Breast epithelium (tissue), 4 donors: Measurements from ENCODE around the gene UBE2L3. TPM values are rescaled to one million over a fixed set of nuclear protein-coding genes. Genes with fewer than 3 reads are reported as not detected.

Experiments used
- DNase-seq, 2 donors: peaks; one replicate each; pipeline ENCODE4 v3.0.0-alpha.2; 2019; ENCODE audit warnings: low spot score in 2 of 2
- H3K27ac ChIP-seq, 2 donors: fragments of 200-600 bp; sonication (generic) in 1 of 2; one replicate each; pipeline ENCODE4 v1.5.1; 2016 to 2019; ENCODE audit warnings: mild to moderate bottlenecking in 1 of 2
- H3K27me3 ChIP-seq, 2 donors: fragments of 200-600 bp; sonication (generic) in 1 of 2; one replicate each; pipeline versions ENCODE4 v1.5.1 to v1.6.0; 2017 to 2019; ENCODE audit warnings: control low read depth in 1 of 2, mild to moderate bottlenecking in 1 of 2
- H3K36me3 ChIP-seq: fragments of 200-600 bp; one replicate; pipeline ENCODE4 v1.5.1; 2019
- H3K4me1 ChIP-seq, 2 donors: fragments of 200-600 bp; sonication (generic); one replicate each; pipeline ENCODE4 v1.5.1; 2016 to 2019; ENCODE audit warnings: control low read depth in 1 of 2
- H3K4me3 ChIP-seq, 3 donors: fragments of 200-600 bp; sonication (generic); 1 replicate in 2 of 3; 2 replicates in 1 of 3; pipeline ENCODE4 v1.5.1; 2016 to 2019; ENCODE audit warnings: mild to moderate bottlenecking in 3 of 3, moderate library complexity in 2 of 3
- H3K9me3 ChIP-seq, 2 donors: fragments of 200-600 bp; sonication (generic) in 1 of 2; one replicate each; pipeline ENCODE4 v1.5.1; 2016 to 2019; ENCODE audit warnings: control low read depth in 1 of 2
- CTCF ChIP-seq, 3 donors: fragments of 450-650 bp; IDR thresholded peaks; one replicate each; pipeline ENCODE4 v1.5.1; 2016 to 2017; ENCODE audit warnings: antibody characterized with exemption in 3 of 3, mild to moderate bottlenecking in 3 of 3, moderate library complexity in 3 of 3
- POLR2A ChIP-seq: fragments of 450-650 bp; IDR thresholded peaks from one replicate; pipeline ENCODE4 v1.6.1; 2016; ENCODE audit warnings: antibody characterized with exemption, mild to moderate bottlenecking, moderate library complexity
- POLR2AphosphoS5 ChIP-seq, 3 donors: sonication (generic); formaldehyde crosslinking; IDR thresholded peaks; one replicate each; pipeline ENCODE4 v1.6.1; 2017; ENCODE audit warnings: antibody characterized with exemption in 3 of 3
- intact Hi-C: fragments of 100-400 bp; cut with DNase I; formaldehyde crosslinking; loops from one replicate; pipeline ENCODE4 v1.15.1; 2023; ENCODE audit warnings: low total_unique reads
- total RNA-seq, 3 donors: library from RNA; depleted of rRNA; stranded (reverse); fragments of >200 nt; gene quantifications; one replicate each; pipeline ENCODE4 v1.1.0, GENCODE V29; 2016

Gene UBE2L3
- total RNA-seq, 3 donors from 2014 or later, result 34.1 to 40.8 (median 38.3) TPM

GRCh38 chr22:21587803-21588611, 20.5 kb downstream of the UBE2L3 start:
- H3K36me3 ChIP-seq, result no peaks in the 10 kb centered on the region
- TF ChIP-seq POLR2AphosphoS5 (IDR thresholded peaks at IDR 0.05), result no peak
- no peak for TF ChIP-seq CTCF (IDR thresholded peaks at IDR 0.05)
- TF ChIP-seq POLR2A, result no peak
- intact Hi-C loops, result no loop called here
- no peaks in the 10 kb centered on the region for H3K27me3 ChIP-seq
- no peak for DNase-seq
- no peaks in the 10 kb centered on the region for H3K9me3 ChIP-seq
- peaks cover 10 to 18% of the 10 kb centered on the region in 2 donors for H3K4me1 ChIP-seq
- no peak overlapping the region for H3K4me3 ChIP-seq
- H3K27ac ChIP-seq, result no peak overlapping the region

GRCh38 chr22:21589396-21589795, 21.9 kb downstream of the UBE2L3 start:
- peaks cover 10 to 18% of the 10 kb centered on the region in 2 donors for H3K4me1 ChIP-seq
- intact Hi-C loops, result no loop called here

GRCh38 chr22:21590809-21591641, 23.5 kb downstream of the UBE2L3 start:
- H3K27me3 ChIP-seq, result no peaks in the 10 kb centered on the region
- peak in 1 of 2 donors; percentile 32 for DNase-seq
- no peaks in the 10 kb centered on the region for H3K36me3 ChIP-seq
- H3K4me1 ChIP-seq, result peaks cover 10 to 18% of the 10 kb centered on the region in 2 donors
- no peak overlapping the region for H3K4me3 ChIP-seq
- TF ChIP-seq POLR2A (no peak), POLR2AphosphoS5 (IDR thresholded peaks at IDR 0.05) (no peak), CTCF (IDR thresholded peaks at IDR 0.05) (no peak)
- H3K27ac ChIP-seq, result peak overlapping the region in 1 of 2 donors; percentile 32
- intact Hi-C loops, result no loop called here
- no peaks in the 10 kb centered on the region for H3K9me3 ChIP-seq

More at GRCh38 chr22:21589396-21589795, 21.9 kb downstream of the UBE2L3 start:
- no peak for DNase-seq
- no peaks in the 10 kb centered on the region for H3K36me3 ChIP-seq
- no peaks in the 10 kb centered on the region for H3K9me3 ChIP-seq
- H3K4me3 ChIP-seq, result no peak overlapping the region
- H3K27me3 ChIP-seq, result no peaks in the 10 kb centered on the region
- TF ChIP-seq POLR2A, result no peak
- no peak for TF ChIP-seq POLR2AphosphoS5 (IDR thresholded peaks at IDR 0.05)
- TF ChIP-seq CTCF (IDR thresholded peaks at IDR 0.05), result no peak
- no peak overlapping the region for H3K27ac ChIP-seq

- H3K27me3 ChIP-seq, result no peaks in the 10 kb centered on the region
- no peaks in the 10 kb centered on the region for H3K36me3 ChIP-seq
- no peaks in the 10 kb centered on the region for H3K9me3 ChIP-seq
- H3K27ac ChIP-seq, result no peak overlapping the region
- intact Hi-C loops, result no loop called here
- H3K4me1 ChIP-seq, result peaks cover 10 to 18% of the 10 kb centered on the region in 2 donors
- DNase-seq, result peak in 1 of 2 donors; percentile 35
- no peak overlapping the region for H3K4me3 ChIP-seq
- TF ChIP-seq POLR2A (no peak), CTCF (IDR thresholded peaks at IDR 0.05) (no peak), POLR2AphosphoS5 (IDR thresholded peaks at IDR 0.05) (no peak)
These were observed 24.2 kb downstream of the UBE2L3 start for GRCh38 chr22:21591695-21592094.

GRCh38 chr22:21592422-21592821, 24.9 kb downstream of the UBE2L3 start:
- Histone ChIP-seq H3K4me1 (peaks cover 10 to 18% of the 10 kb centered on the region in 2 donors), H3K4me3 (no peak overlapping the region), H3K27ac (no peak overlapping the region), H3K36me3 (no peaks in the 10 kb centered on the region), H3K9me3 (no peaks in the 10 kb centered on the region), H3K27me3 (no peaks in the 10 kb centered on the region)
- no peak for TF ChIP-seq CTCF (IDR thresholded peaks at IDR 0.05)
- TF ChIP-seq POLR2A, result no peak
- DNase-seq, result no peak
- intact Hi-C loops, result no loop called here
